ENCODE results near the gene PLD3. TPM values are rescaled to one million over a fixed set of nuclear protein-coding genes. Genes with fewer than 3 reads are reported as not detected.

PLD3 gene
- total RNA-seq, 1 experiment from 2014 or later = 95.4 TPM

DNA sequence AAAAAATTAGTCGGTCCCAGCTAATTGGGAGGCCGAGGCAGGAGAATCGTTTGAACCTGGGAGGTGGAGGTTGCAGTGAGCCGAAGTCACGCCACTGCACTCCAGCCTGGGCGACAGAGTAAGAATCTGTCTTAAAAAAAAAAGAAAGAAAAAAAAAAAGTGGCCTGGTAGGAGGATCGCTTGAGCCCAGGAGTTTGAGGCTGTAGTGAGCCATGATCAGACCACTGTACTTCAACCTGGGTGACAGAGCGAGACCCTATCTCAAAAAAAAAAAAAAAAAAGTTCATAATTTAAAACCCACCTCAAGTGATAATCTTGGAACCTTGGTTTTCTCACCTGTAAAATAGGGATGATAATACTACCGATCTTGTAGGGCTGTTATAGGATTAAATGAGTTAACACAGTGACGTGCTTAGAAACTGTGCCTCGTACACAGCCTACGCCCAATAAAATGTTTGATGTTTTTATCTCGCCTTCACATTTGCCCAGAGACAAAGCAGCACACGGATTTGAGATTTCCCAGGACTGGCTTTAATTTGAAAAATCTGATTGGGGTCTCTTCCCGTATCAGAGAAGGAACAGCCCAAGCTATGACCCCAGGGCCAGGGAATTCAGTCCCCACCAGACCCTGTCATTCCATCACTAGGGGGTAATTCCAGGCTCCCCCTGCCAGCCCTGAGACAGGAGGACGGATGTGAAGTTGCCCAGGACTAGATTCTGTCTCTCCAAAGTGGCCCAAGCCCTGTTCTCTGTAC is 73.7 kb downstream of the PLD3 start:
- H3K4me1 ChIP-seq (ENCODE audit: insufficient read depth, low read length) = peaks cover 12% of the 10 kb centered on the region
- no peaks in the 10 kb centered on the region for H4K20me1 ChIP-seq (ENCODE audit: low read length)
- H3K9me3 ChIP-seq (ENCODE audit: low read length) = no peaks in the 10 kb centered on the region
- peak overlapping the region; percentile 90; the same call in 1 of the 2 replicates for H3K4me2 ChIP-seq (ENCODE audit: low read length)
- peaks cover 8% of the 10 kb centered on the region; the same call in 1 of the 2 replicates for H3K36me3 ChIP-seq (ENCODE audit: low read depth, low read length)
- no peaks in the 10 kb centered on the region for H3K27me3 ChIP-seq (ENCODE audit: low read length)
- intact Hi-C loops (cut with micrococcal nuclease) = loop anchor here (2.0 to 5.0 kb wide), 2 partner anchors 21 to 75 kb away; partner anchors contain the start of genes C19orf47 and PLD3
- TF ChIP-seq EZH2phosphoT487 (IDR thresholded peaks at IDR 0.05; ENCODE audit: borderline replicate concordance, low read length) = no peak
- TF ChIP-seq EZH2 (IDR thresholded peaks at IDR 0.05; ENCODE audit: low read length, unreplicated experiment) = no peak
- TF ChIP-seq CTCF (conservative IDR thresholded peaks at IDR 0.05; ENCODE audit: low read depth, low read length) = no peak
- peak overlapping the region; percentile 75; the same call in 1 of the 2 replicates for H3K9ac ChIP-seq (ENCODE audit: low read length)
- no peak overlapping the region for H3K27ac ChIP-seq (ENCODE audit: low read length)
- no peaks in the 10 kb centered on the region for H3K9me2 ChIP-seq (replicated peaks; ENCODE audit: low read length)
- ChIA-PET CTCF (no interaction called here), POLR2A (ENCODE audit: unreplicated experiment) (no interaction called here)
- peaks cover 33% of the 10 kb centered on the region for H3K79me2 ChIP-seq (ENCODE audit: low read length)
- H3F3A ChIP-seq (ENCODE audit: low read length, unreplicated experiment) = no peaks in the 10 kb centered on the region
- ATAC-seq = no peak
- H2AFZ ChIP-seq (ENCODE audit: low read length) = no peak overlapping the region
- BruUV-seq (replicated peaks) = no TSS peak
- DNase-seq = no peak
- H3K4me3 ChIP-seq (ENCODE audit: low read length) = no peak overlapping the region

GRCh38 chr19:40422748-40423566 is 74.5 kb downstream of the PLD3 start:
- H3K27ac ChIP-seq (ENCODE audit: low read length) = no peak overlapping the region
- peaks cover 12% of the 10 kb centered on the region for H3K4me1 ChIP-seq (ENCODE audit: insufficient read depth, low read length)
- no peaks in the 10 kb centered on the region for H4K20me1 ChIP-seq (ENCODE audit: low read length)
- ChIA-PET CTCF (no interaction called here), POLR2A (ENCODE audit: unreplicated experiment) (no interaction called here)
- TF ChIP-seq EZH2 (IDR thresholded peaks at IDR 0.05; ENCODE audit: low read length, unreplicated experiment) (no peak), EZH2phosphoT487 (IDR thresholded peaks at IDR 0.05; ENCODE audit: borderline replicate concordance, low read length) (no peak), CTCF (conservative IDR thresholded peaks at IDR 0.05; ENCODE audit: low read depth, low read length) (no peak)
- no peaks in the 10 kb centered on the region for H3F3A ChIP-seq (ENCODE audit: low read length, unreplicated experiment)
- H3K9me2 ChIP-seq (replicated peaks; ENCODE audit: low read length) = no peaks in the 10 kb centered on the region
- no peak overlapping the region for H2AFZ ChIP-seq (ENCODE audit: low read length)
- BruUV-seq (replicated peaks) = no TSS peak
- ATAC-seq (no peak), DNase-seq (no peak)
- H3K4me3 ChIP-seq (ENCODE audit: low read length) = no peak overlapping the region
- peaks cover 8% of the 10 kb centered on the region; the same call in 1 of the 2 replicates for H3K36me3 ChIP-seq (ENCODE audit: low read depth, low read length)
- H3K79me2 ChIP-seq (ENCODE audit: low read length) = peaks cover 33% of the 10 kb centered on the region
- H3K9ac ChIP-seq (ENCODE audit: low read length) = no peak overlapping the region
- intact Hi-C loops (cut with micrococcal nuclease) = loop anchor here (5.0 kb wide), 1 partner anchor 76 kb away; the partner anchor contains the start of genes C19orf47 and PLD3
- no peaks in the 10 kb centered on the region for H3K9me3 ChIP-seq (ENCODE audit: low read length)
- no peak overlapping the region for H3K4me2 ChIP-seq (ENCODE audit: low read length)
- H3K27me3 ChIP-seq (ENCODE audit: low read length) = no peaks in the 10 kb centered on the region
